Measurements from ENCODE around the gene TMEM53.

DNA sequence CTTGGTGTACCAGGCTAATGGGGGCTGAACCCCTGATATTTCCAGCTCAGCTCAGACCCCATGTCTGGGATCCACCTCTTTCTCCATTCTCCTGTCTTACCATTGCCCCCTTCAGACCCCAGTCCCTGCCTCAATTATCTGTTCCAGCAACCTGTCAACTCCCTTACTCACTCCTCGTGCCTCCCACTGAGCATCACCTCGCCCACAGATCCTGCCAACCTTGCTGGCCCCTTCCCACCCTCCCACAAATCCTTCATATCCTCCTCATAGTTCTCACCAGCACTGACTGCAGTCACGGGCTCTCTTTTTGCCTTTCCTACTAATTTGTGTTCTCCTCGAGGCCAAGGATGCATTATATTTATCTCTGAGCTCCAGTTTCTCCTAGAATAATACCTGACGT lies 62.9 kb downstream of the TMEM53 start:
- TF ChIP-seq, protein P1, sequence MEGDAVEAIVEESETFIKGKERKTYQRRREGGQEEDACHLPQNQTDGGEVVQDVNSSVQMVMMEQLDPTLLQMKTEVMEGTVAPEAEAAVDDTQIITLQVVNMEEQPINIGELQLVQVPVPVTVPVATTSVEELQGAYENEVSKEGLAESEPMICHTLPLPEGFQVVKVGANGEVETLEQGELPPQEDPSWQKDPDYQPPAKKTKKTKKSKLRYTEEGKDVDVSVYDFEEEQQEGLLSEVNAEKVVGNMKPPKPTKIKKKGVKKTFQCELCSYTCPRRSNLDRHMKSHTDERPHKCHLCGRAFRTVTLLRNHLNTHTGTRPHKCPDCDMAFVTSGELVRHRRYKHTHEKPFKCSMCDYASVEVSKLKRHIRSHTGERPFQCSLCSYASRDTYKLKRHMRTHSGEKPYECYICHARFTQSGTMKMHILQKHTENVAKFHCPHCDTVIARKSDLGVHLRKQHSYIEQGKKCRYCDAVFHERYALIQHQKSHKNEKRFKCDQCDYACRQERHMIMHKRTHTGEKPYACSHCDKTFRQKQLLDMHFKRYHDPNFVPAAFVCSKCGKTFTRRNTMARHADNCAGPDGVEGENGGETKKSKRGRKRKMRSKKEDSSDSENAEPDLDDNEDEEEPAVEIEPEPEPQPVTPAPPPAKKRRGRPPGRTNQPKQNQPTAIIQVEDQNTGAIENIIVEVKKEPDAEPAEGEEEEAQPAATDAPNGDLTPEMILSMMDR (IDR thresholded peaks at IDR 0.05; ENCODE audit: poor library complexity) = no peak
- no peak for TF ChIP-seq EZH2 (IDR thresholded peaks at IDR 0.05; ENCODE audit: borderline replicate concordance)

Data from hepatocyte (in vitro differentiated cells).